NCI-H226 (cell line): ENCODE measurements around the gene DIRAS3.
"Not testable (repeated sequence)": the region's sequence is repeated elsewhere in the genome, so short reads cannot be mapped to it uniquely, and the experiment has no call there.

Source experiments
- DNase-seq: peaks from one replicate; pipeline ENCODE4 v3.0.0-alpha.2; 2015

The DIRAS3 gene

GRCh38 chr1:68049941-68050878, at the start of gene DIRAS3:
Gene DIRAS3, minus strand, starts transcription at chr1:68050627. Its CDS starts 3,330 bp downstream, at chr1:68047297.
- DNase-seq, result peak; percentile 37

- DNase-seq, result peak; percentile 53
These were observed 43.3 kb upstream of the DIRAS3 start for GRCh38 chr1:68093737-68094136.

GRCh38 chr1:68087184-68087583, 36.8 kb upstream of the DIRAS3 start:
- DNase-seq, result no peak

GRCh38 chr1:68085752-68086151, 35.3 kb upstream of the DIRAS3 start:
- DNase-seq, result no peak

- DNase-seq, result no peak
These were observed 33.3 kb upstream of the DIRAS3 start for GRCh38 chr1:68083686-68084085.

- no peak for DNase-seq
These were observed 31.4 kb upstream of the DIRAS3 start for GRCh38 chr1:68081775-68082283.

- no peak for DNase-seq
These were observed 28.2 kb upstream of the DIRAS3 start for GRCh38 chr1:68078647-68079046.

- DNase-seq, result no peak
These were observed 24.0 kb upstream of the DIRAS3 start for GRCh38 chr1:68074472-68074871.

- DNase-seq, result no peak
These were observed 15.3 kb upstream of the DIRAS3 start for GRCh38 chr1:68065766-68066165.

- not testable (repeated sequence) for DNase-seq
These were observed 7.6 kb upstream of the DIRAS3 start for GRCh38 chr1:68058053-68058452.

GRCh38 chr1:68057564-68057963, 7.1 kb upstream of the DIRAS3 start:
- DNase-seq, result no peak

- DNase-seq, result no peak
These were observed 6.6 kb upstream of the DIRAS3 start for GRCh38 chr1:68057050-68057449.

- no peak for DNase-seq
These were observed 1.0 kb upstream of the DIRAS3 start for GRCh38 chr1:68051475-68051874.

- no peak for DNase-seq
These were observed 2.8 kb downstream of the DIRAS3 start for GRCh38 chr1:68047659-68048026.

- no peak for DNase-seq
These were observed 3.4 kb downstream of the DIRAS3 start for GRCh38 chr1:68046885-68047658.

GRCh38 chr1:68046423-68046822, 4.0 kb downstream of the DIRAS3 start:
- no peak for DNase-seq

GRCh38 chr1:68045511-68046180, 4.8 kb downstream of the DIRAS3 start:
- no peak for DNase-seq

GRCh38 chr1:68043443-68044090, 6.9 kb downstream of the DIRAS3 start:
- DNase-seq, result no peak

GRCh38 chr1:68036946-68037345, 13.5 kb downstream of the DIRAS3 start:
- peak; percentile 5 for DNase-seq

GRCh38 chr1:68029444-68029843, 21.0 kb downstream of the DIRAS3 start:
- no peak for DNase-seq

- DNase-seq, result no peak
These were observed 21.9 kb downstream of the DIRAS3 start for GRCh38 chr1:68028566-68028965.

- DNase-seq, result no peak
These were observed 25.6 kb downstream of the DIRAS3 start for GRCh38 chr1:68024635-68025338.
